ENCODE data around the gene MOGAT1. TPM values are rescaled to one million over a fixed set of nuclear protein-coding genes. Genes with fewer than 3 reads are reported as not detected.
A peak's percentile ranks its signal among the peaks of the same experiment; 100 is the strongest.

MOGAT1 gene
- total and polyA plus RNA-seq, 2 of the 13 experiments (the other 11 are each of a cell fraction or from before 2014, with no cell fraction given): 0.98 to 4.3 TPM

DNA sequence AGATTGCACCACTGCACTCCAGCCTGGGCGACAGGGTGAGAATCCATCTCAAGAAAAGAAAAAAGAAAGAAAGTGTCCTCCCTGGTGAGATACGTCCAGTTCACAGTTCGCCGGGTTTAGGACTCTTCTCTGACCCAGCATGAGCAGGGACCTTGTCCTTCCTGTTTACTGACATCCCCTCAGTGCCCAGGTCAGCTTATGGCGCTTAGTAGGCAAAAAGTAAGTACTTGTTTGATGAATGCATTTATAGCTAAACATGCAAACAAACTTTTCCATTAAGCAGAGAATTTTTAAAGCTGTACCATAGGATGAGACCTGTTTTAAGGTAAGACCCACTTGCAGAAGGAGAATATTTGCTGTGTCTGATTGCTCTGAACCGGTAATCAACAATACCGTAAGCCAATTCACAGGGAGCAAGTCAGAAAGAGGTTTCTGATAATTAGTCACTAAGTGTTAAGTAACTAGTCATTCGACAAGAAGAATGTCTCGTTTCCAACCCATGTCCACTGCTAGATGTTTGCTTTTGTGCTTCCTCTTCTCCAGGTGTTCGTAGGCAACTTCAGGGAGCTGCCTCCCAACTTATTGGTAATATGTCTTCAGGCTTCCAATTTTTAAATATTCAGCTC is 40.0 kb downstream of the MOGAT1 start (continued):
- TF ChIP-seq, protein P1, sequence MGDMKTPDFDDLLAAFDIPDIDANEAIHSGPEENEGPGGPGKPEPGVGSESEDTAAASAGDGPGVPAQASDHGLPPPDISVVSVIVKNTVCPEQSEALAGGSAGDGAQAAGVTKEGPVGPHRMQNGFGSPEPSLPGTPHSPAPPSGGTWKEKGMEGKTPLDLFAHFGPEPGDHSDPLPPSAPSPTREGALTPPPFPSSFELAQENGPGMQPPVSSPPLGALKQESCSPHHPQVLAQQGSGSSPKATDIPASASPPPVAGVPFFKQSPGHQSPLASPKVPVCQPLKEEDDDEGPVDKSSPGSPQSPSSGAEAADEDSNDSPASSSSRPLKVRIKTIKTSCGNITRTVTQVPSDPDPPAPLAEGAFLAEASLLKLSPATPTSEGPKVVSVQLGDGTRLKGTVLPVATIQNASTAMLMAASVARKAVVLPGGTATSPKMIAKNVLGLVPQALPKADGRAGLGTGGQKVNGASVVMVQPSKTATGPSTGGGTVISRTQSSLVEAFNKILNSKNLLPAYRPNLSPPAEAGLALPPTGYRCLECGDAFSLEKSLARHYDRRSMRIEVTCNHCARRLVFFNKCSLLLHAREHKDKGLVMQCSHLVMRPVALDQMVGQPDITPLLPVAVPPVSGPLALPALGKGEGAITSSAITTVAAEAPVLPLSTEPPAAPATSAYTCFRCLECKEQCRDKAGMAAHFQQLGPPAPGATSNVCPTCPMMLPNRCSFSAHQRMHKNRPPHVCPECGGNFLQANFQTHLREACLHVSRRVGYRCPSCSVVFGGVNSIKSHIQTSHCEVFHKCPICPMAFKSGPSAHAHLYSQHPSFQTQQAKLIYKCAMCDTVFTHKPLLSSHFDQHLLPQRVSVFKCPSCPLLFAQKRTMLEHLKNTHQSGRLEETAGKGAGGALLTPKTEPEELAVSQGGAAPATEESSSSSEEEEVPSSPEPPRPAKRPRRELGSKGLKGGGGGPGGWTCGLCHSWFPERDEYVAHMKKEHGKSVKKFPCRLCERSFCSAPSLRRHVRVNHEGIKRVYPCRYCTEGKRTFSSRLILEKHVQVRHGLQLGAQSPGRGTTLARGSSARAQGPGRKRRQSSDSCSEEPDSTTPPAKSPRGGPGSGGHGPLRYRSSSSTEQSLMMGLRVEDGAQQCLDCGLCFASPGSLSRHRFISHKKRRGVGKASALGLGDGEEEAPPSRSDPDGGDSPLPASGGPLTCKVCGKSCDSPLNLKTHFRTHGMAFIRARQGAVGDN (CRISPR knock-in tag; IDR thresholded peaks at IDR 0.05): 0 out of 2 replicates have a peak, but pooled peaks have one; percentile 0
- TF ChIP-seq FOXO1 (CRISPR knock-in tag; IDR thresholded peaks at IDR 0.05) (peak; percentile 35; the same call in 1 of the 2 replicates), MED1 (CRISPR knock-in tag; IDR thresholded peaks at IDR 0.05) (peak; percentile 37; the same call in 1 of the 2 replicates), ZNF878 (CRISPR knock-in tag; IDR thresholded peaks at IDR 0.05) (0 out of 2 replicates have a peak, but pooled peaks have one; percentile 15), SALL1 (CRISPR knock-in tag; IDR thresholded peaks at IDR 0.05) (peak; percentile 24; the same call in 1 of the 2 replicates), ZNF205 (CRISPR knock-in tag; IDR thresholded peaks at IDR 0.05) (0 out of 2 replicates have a peak, but pooled peaks have one; percentile 26), CENPX (CRISPR knock-in tag; IDR thresholded peaks at IDR 0.05) (no peak), KAT8 (CRISPR knock-in tag; IDR thresholded peaks at IDR 0.05) (0 out of 2 replicates have a peak, but pooled peaks have one; percentile 26), YY1 (IDR thresholded peaks at IDR 0.05; ENCODE audit: insufficient read depth, insufficient replicate concordance, low read depth, low read length) (no peak), HNF4A (CRISPR knock-in tag; IDR thresholded peaks at IDR 0.05) (peak; percentile 43; the same call in 1 of the 2 replicates), ZKSCAN1 (IDR thresholded peaks at IDR 0.05; ENCODE audit: low read length) (peak; percentile 82), ZNF33B (CRISPR knock-in tag; IDR thresholded peaks at IDR 0.05) (0 out of 2 replicates have a peak, but pooled peaks have one; percentile 34), MBD4 (IDR thresholded peaks at IDR 0.05; ENCODE audit: borderline replicate concordance, low read length) (no peak), RXRB (CRISPR knock-in tag; IDR thresholded peaks at IDR 0.05; ENCODE audit: borderline replicate concordance) (0 out of 2 replicates have a peak, but pooled peaks have one; percentile 13), MAFK (conservative IDR thresholded peaks at IDR 0.05 in 1 of 2, IDR thresholded peaks at IDR 0.05 in 1 of 2; ENCODE audit: low read length in 2 of 2) (peak in 1 of 2 experiments; percentile 18; a peak in 1 of 4 replicates)
- TF ChIP-seq, protein P2, sequence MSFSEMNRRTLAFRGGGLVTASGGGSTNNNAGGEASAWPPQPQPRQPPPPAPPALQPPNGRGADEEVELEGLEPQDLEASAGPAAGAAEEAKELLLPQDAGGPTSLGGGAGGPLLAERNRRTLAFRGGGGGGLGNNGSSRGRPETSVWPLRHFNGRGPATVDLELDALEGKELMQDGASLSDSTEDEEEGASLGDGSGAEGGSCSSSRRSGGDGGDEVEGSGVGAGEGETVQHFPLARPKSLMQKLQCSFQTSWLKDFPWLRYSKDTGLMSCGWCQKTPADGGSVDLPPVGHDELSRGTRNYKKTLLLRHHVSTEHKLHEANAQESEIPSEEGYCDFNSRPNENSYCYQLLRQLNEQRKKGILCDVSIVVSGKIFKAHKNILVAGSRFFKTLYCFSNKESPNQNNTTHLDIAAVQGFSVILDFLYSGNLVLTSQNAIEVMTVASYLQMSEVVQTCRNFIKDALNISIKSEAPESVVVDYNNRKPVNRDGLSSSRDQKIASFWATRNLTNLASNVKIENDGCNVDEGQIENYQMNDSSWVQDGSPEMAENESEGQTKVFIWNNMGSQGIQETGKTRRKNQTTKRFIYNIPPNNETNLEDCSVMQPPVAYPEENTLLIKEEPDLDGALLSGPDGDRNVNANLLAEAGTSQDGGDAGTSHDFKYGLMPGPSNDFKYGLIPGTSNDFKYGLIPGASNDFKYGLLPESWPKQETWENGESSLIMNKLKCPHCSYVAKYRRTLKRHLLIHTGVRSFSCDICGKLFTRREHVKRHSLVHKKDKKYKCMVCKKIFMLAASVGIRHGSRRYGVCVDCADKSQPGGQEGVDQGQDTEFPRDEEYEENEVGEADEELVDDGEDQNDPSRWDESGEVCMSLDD (CRISPR knock-in tag; IDR thresholded peaks at IDR 0.05; ENCODE audit: borderline replicate concordance): no peak
- TF ChIP-seq, protein P3, sequence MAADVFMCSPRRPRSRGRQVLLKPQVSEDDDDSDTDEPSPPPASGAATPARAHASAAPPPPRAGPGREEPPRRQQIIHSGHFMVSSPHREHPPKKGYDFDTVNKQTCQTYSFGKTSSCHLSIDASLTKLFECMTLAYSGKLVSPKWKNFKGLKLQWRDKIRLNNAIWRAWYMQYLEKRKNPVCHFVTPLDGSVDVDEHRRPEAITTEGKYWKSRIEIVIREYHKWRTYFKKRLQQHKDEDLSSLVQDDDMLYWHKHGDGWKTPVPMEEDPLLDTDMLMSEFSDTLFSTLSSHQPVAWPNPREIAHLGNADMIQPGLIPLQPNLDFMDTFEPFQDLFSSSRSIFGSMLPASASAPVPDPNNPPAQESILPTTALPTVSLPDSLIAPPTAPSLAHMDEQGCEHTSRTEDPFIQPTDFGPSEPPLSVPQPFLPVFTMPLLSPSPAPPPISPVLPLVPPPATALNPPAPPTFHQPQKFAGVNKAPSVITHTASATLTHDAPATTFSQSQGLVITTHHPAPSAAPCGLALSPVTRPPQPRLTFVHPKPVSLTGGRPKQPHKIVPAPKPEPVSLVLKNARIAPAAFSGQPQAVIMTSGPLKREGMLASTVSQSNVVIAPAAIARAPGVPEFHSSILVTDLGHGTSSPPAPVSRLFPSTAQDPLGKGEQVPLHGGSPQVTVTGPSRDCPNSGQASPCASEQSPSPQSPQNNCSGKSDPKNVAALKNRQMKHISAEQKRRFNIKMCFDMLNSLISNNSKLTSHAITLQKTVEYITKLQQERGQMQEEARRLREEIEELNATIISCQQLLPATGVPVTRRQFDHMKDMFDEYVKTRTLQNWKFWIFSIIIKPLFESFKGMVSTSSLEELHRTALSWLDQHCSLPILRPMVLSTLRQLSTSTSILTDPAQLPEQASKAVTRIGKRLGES (CRISPR knock-in tag; IDR thresholded peaks at IDR 0.05; ENCODE audit: borderline replicate concordance): no peak
- TF ChIP-seq, protein P4, sequence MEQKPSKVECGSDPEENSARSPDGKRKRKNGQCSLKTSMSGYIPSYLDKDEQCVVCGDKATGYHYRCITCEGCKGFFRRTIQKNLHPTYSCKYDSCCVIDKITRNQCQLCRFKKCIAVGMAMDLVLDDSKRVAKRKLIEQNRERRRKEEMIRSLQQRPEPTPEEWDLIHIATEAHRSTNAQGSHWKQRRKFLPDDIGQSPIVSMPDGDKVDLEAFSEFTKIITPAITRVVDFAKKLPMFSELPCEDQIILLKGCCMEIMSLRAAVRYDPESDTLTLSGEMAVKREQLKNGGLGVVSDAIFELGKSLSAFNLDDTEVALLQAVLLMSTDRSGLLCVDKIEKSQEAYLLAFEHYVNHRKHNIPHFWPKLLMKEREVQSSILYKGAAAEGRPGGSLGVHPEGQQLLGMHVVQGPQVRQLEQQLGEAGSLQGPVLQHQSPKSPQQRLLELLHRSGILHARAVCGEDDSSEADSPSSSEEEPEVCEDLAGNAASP (CRISPR knock-in tag; IDR thresholded peaks at IDR 0.05; ENCODE audit: borderline replicate concordance): no peak

All from HepG2 (cell line).